Heart left ventricle (tissue), 16 donors: ENCODE measurements around the gene SIGLEC1. TPM values are rescaled to one million over a fixed set of nuclear protein-coding genes. Genes with fewer than 3 reads are reported as not detected.

Experiments
- ATAC-seq, 4 donors: fragments of 200-7000 bp; cut with Tn5 transposase; one replicate each; pipeline ENCODE4 v1.9.1; 2020 to 2022; ENCODE audit warnings: moderate library complexity in 4 of 4, mild to moderate bottlenecking in 3 of 4, moderate number of reproducible peaks in 1 of 4
- DNase-seq, 5 donors: peaks; one replicate each; pipeline ENCODE4 v3.0.0-alpha.2; 2020
- H3K27ac ChIP-seq, 12 donors: fragments of 200-600 bp; sonication (generic) in 4 of 12; one replicate each; pipeline versions ENCODE4 v1.5.0 to v1.8.0; 2016 to 2022; ENCODE audit warnings: mild to moderate bottlenecking in 2 of 12
- H3K27me3 ChIP-seq, 9 donors: fragments of 200-600 bp; sonication (generic) in 2 of 9; one replicate each; pipeline versions ENCODE4 v1.5.1 to v1.8.0; 2016 to 2022; ENCODE audit warnings: mild to moderate bottlenecking in 3 of 9
- H3K36me3 ChIP-seq, 9 donors: fragments of 200-600 bp; sonication (generic) in 2 of 9; one replicate each; pipeline versions ENCODE4 v1.5.0 to v1.8.0; 2018 to 2022; ENCODE audit warnings: mild to moderate bottlenecking in 2 of 9
- H3K4me1 ChIP-seq, 12 donors: fragments of 200-600 bp; sonication (generic) in 4 of 12; one replicate each; pipeline versions ENCODE4 v1.5.0 to v1.8.0; 2016 to 2022; ENCODE audit warnings: mild to moderate bottlenecking in 3 of 12
- H3K4me3 ChIP-seq, 12 donors: fragments of 200-600 bp; sonication (generic) in 4 of 12; one replicate each; pipeline versions ENCODE4 v1.5.0 to v1.8.0; 2017 to 2022; ENCODE audit warnings: mild to moderate bottlenecking in 9 of 12, moderate library complexity in 4 of 12
- H3K9me3 ChIP-seq, 12 donors: fragments of 200-600 bp; sonication (generic) in 4 of 12; one replicate each; pipeline versions ENCODE4 v1.5.0 to v1.8.0; 2016 to 2022; ENCODE audit warnings: mild to moderate bottlenecking in 1 of 12
- CTCF ChIP-seq, 12 donors: fragments of 200-600 bp; sonication (generic) in 4 of 12; IDR thresholded peaks; one replicate each; pipeline versions ENCODE4 v1.5.0 to v1.8.0; 2018 to 2022; ENCODE audit warnings: antibody characterized with exemption in 12 of 12, mild to moderate bottlenecking in 5 of 12
- POLR2A ChIP-seq, 2 donors: fragments of 450-650 bp; IDR thresholded peaks; one replicate each; pipeline ENCODE4 v1.6.1; 2017; ENCODE audit warnings: antibody characterized with exemption in 2 of 2, mild to moderate bottlenecking in 2 of 2, moderate library complexity in 2 of 2
- WGBS, 4 donors: extraction: QIAGEN DNeasy Blood & Tissue Kit in 2 of 4; methylation state at CpG; one replicate each; pipeline versions ENCODE4 v1.1.5 to v1.1.7; 2013 to 2018; 5-methylcytosine and 5-hydroxymethylcytosine counted together
- intact Hi-C, 10 donors: fragments of 100-400 bp; cut with DNase I; formaldehyde crosslinking; loops; one replicate each; pipeline versions ENCODE4 v1.11.1 to v1.14.2; 2022
- polyA plus RNA-seq, 2 donors: library from polyadenylated mRNA; stranded (reverse); fragments of 200-250 nt; gene quantifications; one replicate each; pipeline ENCODE4 v1.2.3, GENCODE V29; 2013
- total RNA-seq, 9 donors: library from RNA; depleted of rRNA in 2 of 9; stranded (reverse); fragments of >200 nt in 2 of 9; fragmentation: NEBNext Ultra II Directional in 3 of 9; extraction: Animal tissue kit (Norgen Biotek cat#: 25700) in 3 of 9; gene quantifications; one replicate each; pipeline versions ENCODE4 v1.1.0 to v1.2.4, GENCODE V29; 2016 to 2023
- donor health status: ischemic (EF 13 %, LVEDD 7.1; RV severe dilation, severe dysfunction).
- donor health status: healthy with polysubstance abuse.
- donor health status: DM: no; HTN: yes; CAD: no.
- donor health status: DM: no; HTN: no; CAD: no.
- donor health status: ischemic (EF 25% LVEDD 6.9; RV normal size, moderate dysfunction).
- donor health status: ischemic (EF 25% LVEDD 5.7; RV mildly dilated, moderate dysfunction).
- donor health status: healthy.
- donor health status: DM: yes; HTN: yes; CAD: no.
- donor health status: ischemic (EF 35%, LVEDD 5.7; RV mildly dilated, moderate dysfunction).
- donor health status: nonischemic (EF 11% LVEDD 7.7; RV severe dilation, severe dysfunction).
- donor health status: DM: yes; HTN: yes; CAD: no.
- donor health status: PGD.
- donor health status: ischemic (EF 29% LVEDD 5.4; RV normal size, mild dysfunction).
- donor health status: nonischemic (EF 23%, LVEDD 6.1; RV moderate dilation, normal function).

Gene SIGLEC1
- total and polyA plus RNA-seq, 11 donors, result 1.5 to 51.9 (median 5.7) TPM

- H3K27me3 ChIP-seq, result no peaks in the 10 kb centered on the region
- DNase-seq, result peak in 1 of 5 donors; percentile 53
- ATAC-seq, result no peak
Observed at GRCh38 chr20:3691306-3691705, 21.1 kb downstream of the SIGLEC1 start.

GRCh38 chr20:3690413-3690812, 22.0 kb downstream of the SIGLEC1 start:
- no peak overlapping the region for H3K27ac ChIP-seq
- H3K4me3 ChIP-seq, result no peak overlapping the region
- TF ChIP-seq CTCF (IDR thresholded peaks at IDR 0.05), result no peak
- no peak for TF ChIP-seq POLR2A (IDR thresholded peaks at IDR 0.05)
- intact Hi-C loops, result no loop called here
- H3K27me3 ChIP-seq, result no peaks in the 10 kb centered on the region
- no peak for ATAC-seq
- H3K4me1 ChIP-seq, result peaks cover 0 to 15% (median 12%) of the 10 kb centered on the region in 12 donors
- H3K36me3 ChIP-seq, result peaks cover 0 to 31% (median 0%) of the 10 kb centered on the region in 9 donors
- 96 to 100% (median 96%) methylated on average over 3 of the region's 3 CpGs for WGBS, 4 donors
- no peaks in the 10 kb centered on the region for H3K9me3 ChIP-seq
- peak in 1 of 5 donors; percentile 47 for DNase-seq

More at GRCh38 chr20:3691306-3691705, 21.1 kb downstream of the SIGLEC1 start:
- Histone ChIP-seq H3K4me1 (peaks cover 0 to 13% (median 11%) of the 10 kb centered on the region in 12 donors), H3K4me3 (no peak overlapping the region), H3K9me3 (peaks cover 0 to 2% (median 0%) of the 10 kb centered on the region in 12 donors), H3K36me3 (peaks cover 0 to 31% (median 0%) of the 10 kb centered on the region in 9 donors), H3K27ac (no peak overlapping the region)
- intact Hi-C loops, result no loop called here
- WGBS, 4 donors, result 93 to 95% (median 94%) methylated on average over 5 to 16 of the region's 16 CpGs
- TF ChIP-seq CTCF (IDR thresholded peaks at IDR 0.05) (no peak), POLR2A (IDR thresholded peaks at IDR 0.05) (no peak)

GRCh38 chr20:3689978-3690377, 22.4 kb downstream of the SIGLEC1 start:
- no peaks in the 10 kb centered on the region for H3K27me3 ChIP-seq
- H3K36me3 ChIP-seq, result peaks cover 0 to 29% (median 0%) of the 10 kb centered on the region in 9 donors
- DNase-seq (peak in 1 of 5 donors; percentile 47), ATAC-seq (no peak)
- intact Hi-C loops, result no loop called here
- no peak for TF ChIP-seq CTCF (IDR thresholded peaks at IDR 0.05)
- TF ChIP-seq POLR2A (IDR thresholded peaks at IDR 0.05), result no peak
- no peaks in the 10 kb centered on the region for H3K9me3 ChIP-seq
- H3K4me1 ChIP-seq, result peaks cover 0 to 15% (median 12%) of the 10 kb centered on the region in 12 donors
- WGBS, 4 donors, result 88 to 100% (median 92%) methylated on average over 4 to 11 of the region's 11 CpGs
- no peak overlapping the region for H3K4me3 ChIP-seq
- H3K27ac ChIP-seq, result no peak overlapping the region

GRCh38 chr20:3687655-3688054, 24.7 kb downstream of the SIGLEC1 start:
- intact Hi-C loops, result no loop called here
- peaks cover 0 to 6% (median 0%) of the 10 kb centered on the region in 9 donors for H3K27me3 ChIP-seq
- TF ChIP-seq POLR2A (IDR thresholded peaks at IDR 0.05), result no peak
- no peak for TF ChIP-seq CTCF (IDR thresholded peaks at IDR 0.05)
- ATAC-seq, result peak; percentile 56 to 80 (median 74)
- H3K9me3 ChIP-seq, result no peaks in the 10 kb centered on the region
- peak overlapping the region in 8 of 12 donors; percentile 13 to 84 (median 56) for H3K27ac ChIP-seq
- no peak overlapping the region for H3K4me3 ChIP-seq
- 59 to 72% (median 64%) methylated on average over 2 of the region's 2 CpGs for WGBS, 4 donors
- H3K4me1 ChIP-seq, result peaks cover 0 to 15% (median 12%) of the 10 kb centered on the region in 12 donors
- H3K36me3 ChIP-seq, result peaks cover 0 to 19% (median 0%) of the 10 kb centered on the region in 9 donors
- peak in 1 of 5 donors; percentile 17 for DNase-seq
